Measurements from ENCODE around the gene MTRFR. TPM values are rescaled to one million over a fixed set of nuclear protein-coding genes. Genes with fewer than 3 reads are reported as not detected.
"Not testable (repeated sequence)": the region's sequence is repeated elsewhere in the genome, so short reads cannot be mapped to it uniquely, and the experiment has no call there.

The MTRFR gene
- total RNA-seq, 1 donor from 2014 or later, result 11.5 TPM

DNA sequence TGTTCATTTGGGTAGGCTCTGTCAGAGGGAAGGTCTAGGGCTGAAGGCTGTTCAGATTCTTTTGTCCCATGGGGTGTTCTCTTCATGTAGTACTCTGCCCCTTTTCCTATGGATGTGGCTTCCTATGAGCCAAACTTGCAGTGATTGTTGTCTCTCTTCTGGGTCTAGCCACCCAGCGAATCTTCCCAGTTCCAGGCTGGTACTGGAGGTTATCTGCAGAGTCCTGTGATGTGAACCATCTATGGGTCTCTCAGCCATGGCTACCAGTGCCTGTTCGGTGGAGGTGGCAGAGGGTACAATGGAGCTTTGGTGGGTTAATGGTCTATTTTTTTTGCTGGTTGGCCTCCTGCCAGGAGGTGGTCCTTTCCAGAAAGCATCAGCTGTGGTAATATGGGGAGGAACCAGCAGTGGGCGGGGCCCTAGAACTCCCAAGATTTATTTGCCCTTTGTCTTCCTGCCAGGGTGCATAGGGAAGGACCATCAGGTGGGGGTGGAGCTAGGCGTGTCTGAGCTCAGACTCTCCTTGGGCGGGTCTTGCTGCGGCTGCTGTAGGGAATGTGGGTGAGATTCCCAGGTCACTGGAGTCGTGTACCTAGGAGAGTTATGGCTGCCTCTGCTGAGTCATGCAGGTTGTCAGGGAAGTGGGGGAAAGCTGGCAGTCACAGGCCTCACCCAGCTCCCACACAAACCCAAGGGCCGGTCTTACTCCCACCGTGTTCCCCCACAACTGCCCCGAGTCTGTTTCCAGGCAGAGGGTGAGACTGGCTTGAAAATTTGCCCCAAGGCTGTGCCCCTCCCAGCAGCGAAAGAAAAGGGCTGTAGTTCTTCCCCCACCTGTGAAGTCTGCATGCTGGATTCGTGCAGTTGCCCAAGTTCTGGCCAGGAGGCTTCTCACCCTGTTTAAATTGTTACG is 17.5 kb downstream of the MTRFR start:
- Mint-ChIP-seq H3K9me3 (ENCODE audit: low read depth) (no peaks in the 10 kb centered on the region), H3K27me3 (ENCODE audit: low read depth) (no peaks in the 10 kb centered on the region), H3K4me1 (ENCODE audit: low read depth) (peaks cover 21% of the 10 kb centered on the region), H3K27ac (ENCODE audit: unreplicated experiment) (peak overlapping the region; percentile 49), H3K4me3 (ENCODE audit: unreplicated experiment) (no peak overlapping the region), H3K36me3 (ENCODE audit: low read depth) (peaks cover 14% of the 10 kb centered on the region)
- TF ChIP-seq, protein P1, sequence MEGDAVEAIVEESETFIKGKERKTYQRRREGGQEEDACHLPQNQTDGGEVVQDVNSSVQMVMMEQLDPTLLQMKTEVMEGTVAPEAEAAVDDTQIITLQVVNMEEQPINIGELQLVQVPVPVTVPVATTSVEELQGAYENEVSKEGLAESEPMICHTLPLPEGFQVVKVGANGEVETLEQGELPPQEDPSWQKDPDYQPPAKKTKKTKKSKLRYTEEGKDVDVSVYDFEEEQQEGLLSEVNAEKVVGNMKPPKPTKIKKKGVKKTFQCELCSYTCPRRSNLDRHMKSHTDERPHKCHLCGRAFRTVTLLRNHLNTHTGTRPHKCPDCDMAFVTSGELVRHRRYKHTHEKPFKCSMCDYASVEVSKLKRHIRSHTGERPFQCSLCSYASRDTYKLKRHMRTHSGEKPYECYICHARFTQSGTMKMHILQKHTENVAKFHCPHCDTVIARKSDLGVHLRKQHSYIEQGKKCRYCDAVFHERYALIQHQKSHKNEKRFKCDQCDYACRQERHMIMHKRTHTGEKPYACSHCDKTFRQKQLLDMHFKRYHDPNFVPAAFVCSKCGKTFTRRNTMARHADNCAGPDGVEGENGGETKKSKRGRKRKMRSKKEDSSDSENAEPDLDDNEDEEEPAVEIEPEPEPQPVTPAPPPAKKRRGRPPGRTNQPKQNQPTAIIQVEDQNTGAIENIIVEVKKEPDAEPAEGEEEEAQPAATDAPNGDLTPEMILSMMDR (IDR thresholded peaks at IDR 0.05), result no peak
- no peak for DNase-seq (ENCODE audit: low spot score)

GRCh38 chr12:123251403-123252076 is 18.3 kb downstream of the MTRFR start:
- H3K4me3 Mint-ChIP-seq (ENCODE audit: unreplicated experiment), result no peak overlapping the region
- TF ChIP-seq, protein P1 (IDR thresholded peaks at IDR 0.05), result no peak
- DNase-seq (ENCODE audit: low spot score), result no peak
- H3K9me3 Mint-ChIP-seq (ENCODE audit: low read depth), result no peaks in the 10 kb centered on the region
- H3K27me3 Mint-ChIP-seq (ENCODE audit: low read depth), result no peaks in the 10 kb centered on the region
- H3K36me3 Mint-ChIP-seq (ENCODE audit: low read depth), result peaks cover 14% of the 10 kb centered on the region
- H3K4me1 Mint-ChIP-seq (ENCODE audit: low read depth), result peaks cover 21% of the 10 kb centered on the region
- H3K27ac Mint-ChIP-seq (ENCODE audit: unreplicated experiment), result peak overlapping the region; percentile 49

- peaks cover 16% of the 10 kb centered on the region for H3K36me3 Mint-ChIP-seq (ENCODE audit: low read depth)
- H3K27ac Mint-ChIP-seq (ENCODE audit: unreplicated experiment), result peak overlapping the region; percentile 45
- not testable (repeated sequence) for DNase-seq (ENCODE audit: low spot score); H3K4me3 Mint-ChIP-seq (ENCODE audit: unreplicated experiment); H3K27me3 Mint-ChIP-seq (ENCODE audit: low read depth); H3K9me3 Mint-ChIP-seq (ENCODE audit: low read depth)
- H3K4me1 Mint-ChIP-seq (ENCODE audit: low read depth), result peaks cover 15% of the 10 kb centered on the region
Observed at GRCh38 chr12:123252365-123252764, 19.1 kb downstream of the MTRFR start.

- TF ChIP-seq, protein P1 (IDR thresholded peaks at IDR 0.05), result no peak
- Mint-ChIP-seq H3K4me1 (ENCODE audit: low read depth) (peaks cover 13% of the 10 kb centered on the region), H3K9me3 (ENCODE audit: low read depth) (no peaks in the 10 kb centered on the region), H3K36me3 (ENCODE audit: low read depth) (peaks cover 13% of the 10 kb centered on the region), H3K27me3 (ENCODE audit: low read depth) (no peaks in the 10 kb centered on the region), H3K27ac (ENCODE audit: unreplicated experiment) (no peak overlapping the region), H3K4me3 (ENCODE audit: unreplicated experiment) (no peak overlapping the region)
- DNase-seq (ENCODE audit: low spot score), result no peak
Observed at GRCh38 chr12:123253641-123254459, 20.6 kb downstream of the MTRFR start.

DNA sequence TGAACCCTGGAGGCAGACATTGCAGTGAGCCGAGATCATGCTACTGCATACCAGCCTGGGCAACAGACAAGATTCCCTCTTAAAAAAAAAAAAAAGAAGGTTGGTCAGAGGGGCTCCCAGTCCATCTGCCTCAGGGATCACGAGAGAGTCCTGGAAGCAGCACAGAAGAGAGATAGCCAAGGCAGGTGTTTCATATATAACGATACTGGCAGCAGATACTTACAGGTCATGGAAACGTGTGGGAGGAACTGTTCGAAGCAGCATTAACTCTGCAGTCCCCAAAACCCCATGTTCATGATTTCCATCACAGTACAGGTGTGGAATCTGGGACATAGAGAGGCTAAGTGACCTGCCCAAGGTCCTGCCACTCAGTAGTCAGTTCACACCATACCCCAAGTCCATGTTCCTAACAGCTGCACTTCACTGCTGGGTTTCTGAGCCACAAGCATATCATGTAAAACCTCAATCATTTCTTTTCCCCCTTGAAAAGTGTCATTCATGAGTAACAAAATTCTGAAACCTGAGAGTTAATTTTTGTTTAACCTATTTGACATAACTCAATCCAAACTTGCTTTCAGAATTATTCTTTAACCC is 21.7 kb downstream of the MTRFR start:
- Mint-ChIP-seq H3K27ac (ENCODE audit: unreplicated experiment) (no peak overlapping the region), H3K36me3 (ENCODE audit: low read depth) (peaks cover 16% of the 10 kb centered on the region), H3K4me3 (ENCODE audit: unreplicated experiment) (no peak overlapping the region), H3K27me3 (ENCODE audit: low read depth) (no peaks in the 10 kb centered on the region), H3K4me1 (ENCODE audit: low read depth) (peaks cover 13% of the 10 kb centered on the region), H3K9me3 (ENCODE audit: low read depth) (no peaks in the 10 kb centered on the region)
- TF ChIP-seq, protein P1 (IDR thresholded peaks at IDR 0.05), result no peak
- DNase-seq (ENCODE audit: low spot score), result no peak

Measured in chondrocyte (in vitro differentiated cells).